ENCODE measurements around the gene SARDH. TPM values are rescaled to one million over a fixed set of nuclear protein-coding genes. Genes with fewer than 3 reads are reported as not detected.
"Not testable (repeated sequence)": the region's sequence is repeated elsewhere in the genome, so short reads cannot be mapped to it uniquely, and the experiment has no call there.

The SARDH gene
- total RNA-seq, 1 donor from 2014 or later = 1.1 TPM

GRCh38 chr9:133771486-133772482 lies 33.6 kb upstream of the SARDH start:
- H3K4me3 Mint-ChIP-seq (ENCODE audit: low read depth) = no peak overlapping the region
- intact Hi-C loops (cut with micrococcal nuclease) = no loop called here
- H3K27ac Mint-ChIP-seq = no peak overlapping the region
- no peak for DNase-seq (ENCODE audit: low spot score)
- H3K4me1 Mint-ChIP-seq (ENCODE audit: low read depth) = no peaks in the 10 kb centered on the region
- H3K9me3 Mint-ChIP-seq = peaks cover 13% of the 10 kb centered on the region
- H3K27me3 Mint-ChIP-seq (ENCODE audit: low read depth) = no peaks in the 10 kb centered on the region
- peaks cover 9% of the 10 kb centered on the region for H3K36me3 Mint-ChIP-seq (ENCODE audit: low read depth)

- Mint-ChIP-seq H3K36me3 (ENCODE audit: low read depth) (peaks cover 6% of the 10 kb centered on the region), H3K9me3 (peaks cover 25% of the 10 kb centered on the region), H3K4me3 (ENCODE audit: low read depth) (no peak overlapping the region), H3K4me1 (ENCODE audit: low read depth) (no peaks in the 10 kb centered on the region), H3K27ac (no peak overlapping the region), H3K27me3 (ENCODE audit: low read depth) (no peaks in the 10 kb centered on the region)
- DNase-seq (ENCODE audit: low spot score) = no peak
- intact Hi-C loops (cut with micrococcal nuclease) = no loop called here
Observed at GRCh38 chr9:133770076-133770777, 32.1 kb upstream of the SARDH start.

DNA sequence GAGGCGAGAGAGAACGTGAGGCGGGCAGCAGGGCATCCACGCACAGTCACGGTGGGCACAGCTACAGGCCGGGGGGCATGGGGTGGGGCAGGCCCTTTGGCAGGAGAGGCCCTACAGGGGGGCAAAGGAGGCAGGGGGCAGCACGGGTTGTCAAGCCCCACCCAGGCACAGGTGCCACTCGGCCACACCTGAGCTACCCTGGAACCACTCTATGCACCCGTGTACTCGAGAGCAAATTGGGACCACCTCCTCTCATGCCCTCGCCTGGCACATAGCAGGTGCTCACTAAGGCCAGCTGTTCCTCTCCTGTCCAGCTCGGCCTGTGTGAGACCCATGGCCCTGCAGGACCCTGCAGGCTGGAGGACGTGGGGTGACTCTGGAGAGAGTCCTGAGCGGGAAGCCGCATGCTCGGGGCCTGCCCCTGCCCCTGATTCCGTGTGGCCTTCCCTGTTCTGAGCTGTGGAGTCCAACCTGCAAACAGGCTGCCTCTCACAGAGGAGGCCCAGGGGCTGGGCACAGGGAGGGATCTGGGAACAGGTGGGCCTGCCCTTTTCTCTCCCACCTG lies 31.4 kb upstream of the SARDH start:
- Mint-ChIP-seq H3K4me1 (ENCODE audit: low read depth) (no peaks in the 10 kb centered on the region), H3K36me3 (ENCODE audit: low read depth) (peaks cover 3% of the 10 kb centered on the region), H3K9me3 (peaks cover 26% of the 10 kb centered on the region), H3K27me3 (ENCODE audit: low read depth) (no peaks in the 10 kb centered on the region), H3K27ac (no peak overlapping the region), H3K4me3 (ENCODE audit: low read depth) (no peak overlapping the region)
- DNase-seq (ENCODE audit: low spot score) = no peak
- intact Hi-C loops (cut with micrococcal nuclease) = no loop called here

DNA sequence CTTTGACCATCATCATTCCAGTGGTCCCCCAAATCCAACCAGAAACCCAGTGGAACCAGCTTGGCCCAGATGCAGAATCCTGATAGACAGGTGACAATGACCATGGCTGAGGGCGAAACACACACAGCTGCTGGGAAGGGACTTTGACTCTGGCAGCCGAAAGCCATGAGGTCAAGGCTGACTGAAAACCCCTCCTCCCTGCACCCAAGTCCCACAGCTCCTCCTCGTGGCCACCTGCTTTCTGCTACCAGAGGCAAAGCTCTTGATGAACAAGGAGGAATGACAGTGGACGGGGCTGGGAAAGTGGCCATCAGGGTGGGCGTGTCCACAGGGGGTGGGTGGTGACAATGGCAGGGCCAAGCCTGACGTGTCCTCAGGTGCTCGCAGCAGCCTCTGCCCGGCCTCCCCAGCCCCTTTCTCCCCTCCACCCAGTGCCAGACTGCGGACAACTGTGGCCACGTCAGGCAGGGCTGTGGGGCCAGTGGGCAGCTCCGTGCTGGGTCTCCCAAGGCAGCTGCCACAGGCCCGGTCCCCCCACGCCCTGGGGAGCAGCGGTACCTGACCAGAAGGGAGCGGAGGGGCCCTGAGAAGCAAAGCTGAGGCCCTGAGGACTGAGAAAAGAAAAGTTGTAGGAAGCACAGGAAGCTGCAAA lies 30.8 kb upstream of the SARDH start:
- Mint-ChIP-seq H3K27ac (no peak overlapping the region), H3K4me3 (ENCODE audit: low read depth) (no peak overlapping the region), H3K4me1 (ENCODE audit: low read depth) (no peaks in the 10 kb centered on the region), H3K9me3 (peaks cover 26% of the 10 kb centered on the region), H3K36me3 (ENCODE audit: low read depth) (no peaks in the 10 kb centered on the region), H3K27me3 (ENCODE audit: low read depth) (no peaks in the 10 kb centered on the region)
- no peak for DNase-seq (ENCODE audit: low spot score)
- intact Hi-C loops (cut with micrococcal nuclease) = no loop called here

- no peaks in the 10 kb centered on the region for H3K27me3 Mint-ChIP-seq (ENCODE audit: low read depth)
- intact Hi-C loops (cut with micrococcal nuclease) = no loop called here
- H3K9me3 Mint-ChIP-seq = peaks cover 22% of the 10 kb centered on the region
- no peak overlapping the region for H3K27ac Mint-ChIP-seq
- H3K4me1 Mint-ChIP-seq (ENCODE audit: low read depth) = no peaks in the 10 kb centered on the region
- no peak for DNase-seq (ENCODE audit: low spot score)
- H3K4me3 Mint-ChIP-seq (ENCODE audit: low read depth) = no peak overlapping the region
- no peaks in the 10 kb centered on the region for H3K36me3 Mint-ChIP-seq (ENCODE audit: low read depth)
Observed at GRCh38 chr9:133768371-133768858, 30.3 kb upstream of the SARDH start.

GRCh38 chr9:133767625-133768024 lies 29.5 kb upstream of the SARDH start:
- H3K27ac Mint-ChIP-seq = no peak overlapping the region
- no peaks in the 10 kb centered on the region for H3K4me1 Mint-ChIP-seq (ENCODE audit: low read depth)
- DNase-seq (ENCODE audit: low spot score) = no peak
- peaks cover 22% of the 10 kb centered on the region for H3K9me3 Mint-ChIP-seq
- no peaks in the 10 kb centered on the region for H3K36me3 Mint-ChIP-seq (ENCODE audit: low read depth)
- intact Hi-C loops (cut with micrococcal nuclease) = no loop called here
- H3K4me3 Mint-ChIP-seq (ENCODE audit: low read depth) = no peak overlapping the region
- H3K27me3 Mint-ChIP-seq (ENCODE audit: low read depth) = no peaks in the 10 kb centered on the region

DNA sequence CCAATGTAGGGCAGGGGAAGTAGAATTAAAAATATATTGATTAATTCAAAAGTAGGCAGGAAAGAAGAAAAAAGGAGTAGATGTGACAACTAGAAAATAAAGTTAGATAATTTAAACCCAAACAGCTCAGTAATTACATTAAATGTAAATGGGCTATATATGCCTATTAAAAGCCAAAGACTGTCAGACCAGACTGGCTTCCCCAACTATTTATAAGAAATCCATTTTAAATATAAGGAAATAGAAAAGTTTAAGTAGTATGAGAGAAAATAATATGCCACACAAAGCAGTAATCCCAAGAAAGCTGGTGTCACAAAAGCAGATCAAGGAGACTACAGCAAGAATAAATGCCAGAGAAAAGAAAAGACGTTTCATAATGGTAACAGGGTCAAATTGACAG lies 28.9 kb upstream of the SARDH start:
- no peak for DNase-seq (ENCODE audit: low spot score)
- Mint-ChIP-seq H3K9me3 (peaks cover 22% of the 10 kb centered on the region), H3K4me1 (ENCODE audit: low read depth) (no peaks in the 10 kb centered on the region), H3K36me3 (ENCODE audit: low read depth) (no peaks in the 10 kb centered on the region), H3K4me3 (ENCODE audit: low read depth) (no peak overlapping the region), H3K27me3 (ENCODE audit: low read depth) (no peaks in the 10 kb centered on the region), H3K27ac (no peak overlapping the region)
- intact Hi-C loops (cut with micrococcal nuclease) = no loop called here

GRCh38 chr9:133766234-133766633 lies 28.1 kb upstream of the SARDH start:
- H3K4me3 Mint-ChIP-seq (ENCODE audit: low read depth); intact Hi-C loops (cut with micrococcal nuclease); H3K27ac Mint-ChIP-seq; H3K4me1 Mint-ChIP-seq (ENCODE audit: low read depth); H3K36me3 Mint-ChIP-seq (ENCODE audit: low read depth); H3K27me3 Mint-ChIP-seq (ENCODE audit: low read depth); DNase-seq (ENCODE audit: low spot score): not testable (repeated sequence)
- H3K9me3 Mint-ChIP-seq = peaks cover 22% of the 10 kb centered on the region

DNA sequence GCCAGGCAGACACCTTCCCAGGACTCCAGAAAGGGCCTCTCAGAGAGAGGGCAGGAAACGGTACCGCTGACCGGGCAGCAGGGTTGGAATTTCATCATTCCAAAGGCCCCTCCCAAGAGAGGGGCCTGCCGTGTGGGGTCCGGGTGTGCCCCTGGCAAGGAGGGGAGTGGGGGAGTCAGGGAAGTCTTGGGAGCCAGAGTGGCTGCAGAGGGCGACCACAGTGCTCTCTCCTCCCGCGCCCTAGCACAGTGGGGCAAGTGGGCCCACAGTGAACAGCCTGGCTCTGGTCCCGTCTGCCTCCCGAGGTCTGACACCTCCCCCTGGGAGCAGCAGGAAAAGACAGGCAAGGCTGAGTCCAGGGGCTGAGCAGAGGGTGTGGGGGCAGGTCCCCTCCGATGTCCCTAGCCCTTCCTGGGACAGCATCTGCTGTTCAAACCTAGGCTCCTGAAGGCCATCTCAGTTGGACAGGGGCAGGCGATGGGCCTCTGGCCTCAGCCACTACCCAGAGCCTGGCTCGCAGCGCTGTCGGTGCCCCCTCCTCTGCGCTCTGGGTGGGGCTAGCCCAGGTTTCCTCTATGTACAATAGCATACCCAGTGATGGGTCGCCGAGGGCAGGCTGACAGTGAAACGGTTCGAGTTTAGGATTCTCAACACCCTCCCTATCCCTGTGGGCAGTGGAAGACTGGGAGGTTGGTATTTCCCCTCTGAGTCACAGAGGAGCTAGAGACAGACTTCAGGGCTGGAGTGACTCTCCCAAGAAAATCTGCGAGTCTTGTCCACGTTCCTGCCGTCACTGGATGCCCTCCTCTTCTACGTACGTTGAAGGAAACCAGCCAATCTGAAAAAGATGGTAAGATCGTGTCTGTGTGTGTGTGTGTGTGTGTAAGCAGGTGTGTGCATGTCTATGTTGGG lies 25.4 kb upstream of the SARDH start:
- Mint-ChIP-seq H3K4me1 (ENCODE audit: low read depth) (no peaks in the 10 kb centered on the region), H3K36me3 (ENCODE audit: low read depth) (no peaks in the 10 kb centered on the region), H3K4me3 (ENCODE audit: low read depth) (no peak overlapping the region), H3K9me3 (peaks cover 22% of the 10 kb centered on the region), H3K27me3 (ENCODE audit: low read depth) (no peaks in the 10 kb centered on the region), H3K27ac (no peak overlapping the region)
- intact Hi-C loops (cut with micrococcal nuclease) = no loop called here
- no peak for DNase-seq (ENCODE audit: low spot score)

- H3K36me3 Mint-ChIP-seq (ENCODE audit: low read depth) = no peaks in the 10 kb centered on the region
- no peak overlapping the region for H3K27ac Mint-ChIP-seq
- no peak overlapping the region for H3K4me3 Mint-ChIP-seq (ENCODE audit: low read depth)
- intact Hi-C loops (cut with micrococcal nuclease) = no loop called here
- H3K4me1 Mint-ChIP-seq (ENCODE audit: low read depth) = no peaks in the 10 kb centered on the region
- H3K27me3 Mint-ChIP-seq (ENCODE audit: low read depth) = no peaks in the 10 kb centered on the region
- peaks cover 22% of the 10 kb centered on the region for H3K9me3 Mint-ChIP-seq
- no peak for DNase-seq (ENCODE audit: low spot score)
Observed at GRCh38 chr9:133762488-133763271, 24.5 kb upstream of the SARDH start.

GRCh38 chr9:133761641-133762248 lies 23.6 kb upstream of the SARDH start:
- Mint-ChIP-seq H3K36me3 (ENCODE audit: low read depth) (no peaks in the 10 kb centered on the region), H3K4me3 (ENCODE audit: low read depth) (no peak overlapping the region), H3K4me1 (ENCODE audit: low read depth) (no peaks in the 10 kb centered on the region), H3K27ac (no peak overlapping the region), H3K9me3 (peaks cover 13% of the 10 kb centered on the region), H3K27me3 (ENCODE audit: low read depth) (no peaks in the 10 kb centered on the region)
- DNase-seq (ENCODE audit: low spot score) = no peak
- intact Hi-C loops (cut with micrococcal nuclease) = no loop called here

Measured in activated T-helper 2 cell treated with anti-CD3 and anti-CD28 coated beads, Interferon-gamma antibody, Interleukin-2, Interleukin-4, amounts not matched to agents 10 μg/mL and 5 μg/mL and 100 μg/mL, durations not matched to agents 14 hours and 24 hours and 36 hours (primary cell).